GM19372 (cell line): ENCODE data around the gene MATK.

Experiments
- ATAC-seq: cut with Tn5 transposase; IDR thresholded peaks from one replicate; pipeline ENCODE4 v1.9.1; 2021; ENCODE audit warnings: mild to moderate bottlenecking, low read depth, moderate library complexity; ENCODE audit not compliant: unreplicated experiment

The MATK gene, protein sequence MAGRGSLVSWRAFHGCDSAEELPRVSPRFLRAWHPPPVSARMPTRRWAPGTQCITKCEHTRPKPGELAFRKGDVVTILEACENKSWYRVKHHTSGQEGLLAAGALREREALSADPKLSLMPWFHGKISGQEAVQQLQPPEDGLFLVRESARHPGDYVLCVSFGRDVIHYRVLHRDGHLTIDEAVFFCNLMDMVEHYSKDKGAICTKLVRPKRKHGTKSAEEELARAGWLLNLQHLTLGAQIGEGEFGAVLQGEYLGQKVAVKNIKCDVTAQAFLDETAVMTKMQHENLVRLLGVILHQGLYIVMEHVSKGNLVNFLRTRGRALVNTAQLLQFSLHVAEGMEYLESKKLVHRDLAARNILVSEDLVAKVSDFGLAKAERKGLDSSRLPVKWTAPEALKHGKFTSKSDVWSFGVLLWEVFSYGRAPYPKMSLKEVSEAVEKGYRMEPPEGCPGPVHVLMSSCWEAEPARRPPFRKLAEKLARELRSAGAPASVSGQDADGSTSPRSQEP

GRCh38 chr19:3785938-3786824 is at the start of gene MATK:
Gene MATK, minus strand, starts transcription at chr19:3786381. Its CDS starts 1,246 bp downstream, at chr19:3785135.
- ATAC-seq = no peak

- no peak for ATAC-seq
Measured at GRCh38 chr19:3835055-3835435, 48.9 kb upstream of the MATK start.

DNA sequence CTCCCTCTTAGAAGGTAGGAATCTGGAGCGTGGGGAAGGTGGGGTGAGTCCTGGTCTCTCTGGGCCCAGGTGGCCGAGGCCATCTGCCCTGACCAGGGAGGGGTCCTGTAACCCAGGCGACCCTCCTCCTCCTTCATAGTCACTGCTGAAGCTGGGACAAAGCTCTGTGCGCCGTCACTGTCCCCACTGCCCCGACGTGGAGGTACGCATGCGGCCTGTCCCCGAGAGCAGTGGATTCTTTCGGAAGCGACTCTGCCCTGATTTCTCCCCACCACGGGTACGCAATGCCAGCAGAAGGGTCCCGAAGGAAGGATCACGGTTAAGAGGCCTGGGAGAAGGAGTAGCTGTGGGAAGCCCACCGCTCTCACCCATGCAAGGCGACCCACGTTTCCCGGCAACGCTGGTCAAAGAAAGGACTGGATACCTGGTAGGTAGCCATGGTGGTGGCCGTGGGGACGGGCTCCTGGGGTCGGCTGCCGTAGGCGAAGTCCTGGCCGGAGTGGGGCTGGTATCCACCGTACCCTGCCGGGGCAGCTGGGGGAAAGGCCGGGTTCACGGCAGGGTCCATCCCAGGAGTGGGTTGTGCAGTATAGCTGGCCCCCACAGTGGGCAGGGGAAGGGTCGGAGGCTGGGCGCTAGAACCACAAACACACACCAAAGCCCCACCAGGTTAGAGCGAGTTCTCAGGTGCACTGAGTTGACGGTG is 48.3 kb upstream of the MATK start:
- no peak for ATAC-seq

DNA sequence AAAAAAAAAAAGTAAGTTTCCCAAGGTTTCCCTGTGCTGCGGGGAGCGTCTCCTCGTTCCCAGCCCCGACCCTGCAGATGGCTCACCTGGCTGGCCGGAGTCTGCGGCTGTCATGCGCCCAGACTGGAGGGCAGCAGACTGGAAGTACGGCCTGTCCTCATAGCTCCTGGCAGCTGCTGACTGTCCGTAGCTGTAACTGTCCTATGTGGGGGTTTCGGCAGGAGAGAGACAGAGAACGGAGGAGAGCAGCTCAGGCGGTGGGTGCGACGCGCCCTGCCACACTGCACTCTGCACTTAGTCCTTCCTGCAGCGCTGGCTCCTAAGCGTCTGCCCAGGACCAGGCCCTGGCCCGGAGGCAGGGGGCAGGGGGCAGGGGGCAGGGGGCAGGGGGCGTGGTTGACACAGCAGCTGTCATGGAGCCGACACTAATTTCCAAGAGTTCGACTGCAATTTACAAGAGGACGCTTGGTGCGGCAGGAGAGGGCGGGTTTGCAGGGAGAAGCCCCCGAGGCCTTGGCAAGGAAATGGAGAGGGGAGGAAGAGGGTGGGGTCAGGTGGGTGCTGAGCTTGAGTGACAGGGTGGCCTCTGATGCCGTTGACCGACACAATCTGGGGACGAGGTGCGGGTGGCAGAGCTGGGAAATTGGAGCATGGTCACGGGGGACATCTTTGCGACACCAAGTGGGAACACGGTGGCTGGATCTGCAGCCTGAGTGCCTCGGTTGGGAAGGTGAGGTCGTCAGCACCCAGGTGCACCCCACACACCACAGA is 47.6 kb upstream of the MATK start:
- ATAC-seq = no peak

- ATAC-seq = no peak
Measured at GRCh38 chr19:3832001-3832400, 45.8 kb upstream of the MATK start.

GRCh38 chr19:3831601-3832000 is 45.4 kb upstream of the MATK start:
- ATAC-seq = no peak

GRCh38 chr19:3830621-3831589 is 44.7 kb upstream of the MATK start:
- no peak for ATAC-seq

DNA sequence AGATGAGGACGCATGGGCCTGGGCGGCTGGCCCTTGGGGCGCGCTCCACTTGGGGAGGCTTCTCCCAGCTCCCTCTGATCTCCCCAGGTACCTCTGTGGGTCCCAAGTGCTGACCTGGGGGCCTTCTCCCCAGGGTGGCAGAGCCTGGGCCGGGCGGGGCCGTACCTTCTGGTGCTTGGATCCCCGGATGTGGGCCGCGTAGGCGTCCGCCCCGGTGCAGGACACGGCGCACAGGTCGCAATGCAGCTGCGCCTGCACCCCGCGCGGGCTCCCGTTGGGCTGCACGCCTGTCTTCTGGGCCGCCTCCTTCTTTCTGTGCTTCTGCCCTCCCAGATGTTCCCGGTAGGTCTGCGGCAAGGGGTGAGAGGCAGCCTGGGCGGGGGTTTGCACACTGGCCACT is 41.1 kb upstream of the MATK start:
- ATAC-seq = no peak

DNA sequence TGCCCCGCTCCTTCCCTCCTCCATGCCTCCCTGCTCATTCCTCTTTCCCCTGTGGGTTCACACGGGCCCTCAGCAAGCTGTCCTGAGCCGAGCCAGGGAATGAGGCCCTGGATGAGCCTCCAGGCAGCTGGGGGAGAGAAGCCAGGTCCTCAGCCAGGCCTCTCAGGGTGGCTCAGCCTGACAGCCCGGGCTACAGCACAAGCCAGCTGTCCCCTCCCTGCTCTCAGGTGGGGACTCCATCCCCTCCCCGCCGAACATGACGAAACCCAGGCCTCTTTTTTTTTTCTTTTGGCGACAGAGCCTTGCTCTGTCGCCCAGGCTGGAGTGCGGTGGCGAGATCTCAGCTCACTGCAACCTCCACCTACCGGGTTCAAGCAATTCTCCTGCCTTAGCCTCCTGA is 40.0 kb upstream of the MATK start:
- no peak for ATAC-seq

DNA sequence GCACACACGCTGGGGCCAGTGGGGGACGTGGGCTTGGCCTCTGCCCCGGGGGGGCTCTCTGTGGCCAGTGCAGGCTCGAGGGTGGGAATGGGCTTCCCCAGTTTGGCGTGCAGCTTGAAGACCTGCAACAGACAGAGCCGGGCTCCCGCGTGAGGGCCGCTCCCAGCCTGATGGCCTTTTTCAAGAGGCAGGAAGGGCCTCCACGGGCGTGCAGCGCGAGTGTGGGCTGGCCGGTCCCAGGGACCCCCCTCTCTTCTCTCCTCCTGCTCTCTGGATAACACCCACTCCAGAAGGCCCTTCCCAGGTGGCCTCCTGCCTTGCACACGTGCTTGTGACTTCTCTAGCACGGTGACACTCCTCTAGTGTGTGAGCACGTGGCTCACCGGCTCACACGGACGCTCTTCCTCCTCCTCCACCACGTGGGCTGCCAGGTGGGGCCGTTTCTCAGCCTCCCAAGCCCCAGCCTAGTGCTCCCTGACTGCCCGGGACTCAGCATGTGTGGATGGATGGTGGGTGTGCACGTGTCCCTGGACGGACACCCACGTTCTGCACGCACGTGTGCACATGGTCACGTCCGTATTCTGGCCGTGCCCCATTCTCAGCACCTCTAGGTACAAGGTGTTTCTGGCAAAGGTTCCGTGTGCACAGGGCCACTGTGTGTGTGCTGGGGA is 39.2 kb upstream of the MATK start:
- ATAC-seq = no peak

- ATAC-seq = no peak
Measured at GRCh38 chr19:3823350-3823713, 37.2 kb upstream of the MATK start.

- no peak for ATAC-seq
Measured at GRCh38 chr19:3822683-3823349, 36.6 kb upstream of the MATK start.

GRCh38 chr19:3821857-3822364 is 35.7 kb upstream of the MATK start:
- no peak for ATAC-seq

DNA sequence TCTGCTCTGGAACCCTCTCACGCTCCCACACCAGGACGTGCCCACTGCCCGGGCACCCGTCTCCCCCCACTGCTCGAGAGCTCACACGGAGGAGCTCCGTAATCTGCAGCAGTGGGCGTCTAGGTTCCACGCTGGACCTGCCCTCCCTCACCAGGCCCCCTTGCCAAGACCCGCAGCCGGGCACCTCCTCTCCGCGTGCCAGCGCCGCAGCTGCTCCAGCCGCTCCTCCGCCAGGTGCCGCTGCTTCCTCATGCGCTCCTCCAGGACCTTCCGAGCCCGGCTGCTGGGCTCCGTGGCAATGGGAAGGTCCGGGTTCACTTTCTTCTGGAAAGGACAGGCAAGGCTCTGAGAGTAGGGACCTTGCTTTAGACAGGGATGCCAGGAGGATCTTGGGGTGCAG is 35.0 kb upstream of the MATK start:
- ATAC-seq = no peak

DNA sequence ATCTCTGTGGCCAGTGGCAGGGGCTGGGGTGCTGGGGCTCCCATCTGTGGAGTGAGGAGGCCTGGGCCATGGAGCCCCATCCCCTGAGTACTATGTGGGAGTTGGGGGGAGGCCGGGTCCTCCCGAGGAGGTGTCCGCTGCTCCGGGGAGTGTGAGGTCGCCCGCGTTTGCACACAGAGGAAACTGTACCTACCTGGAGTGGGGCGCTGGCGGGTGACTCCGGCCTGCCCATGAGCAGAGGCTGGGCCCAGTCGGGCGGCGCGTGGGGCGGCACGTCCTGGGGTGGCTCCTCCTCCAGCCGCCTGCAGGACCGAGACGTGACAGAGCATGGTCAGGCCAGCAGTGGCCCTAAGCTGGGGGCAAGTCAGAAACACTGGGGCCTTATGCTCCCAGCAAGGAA is 33.8 kb upstream of the MATK start:
- no peak for ATAC-seq

DNA sequence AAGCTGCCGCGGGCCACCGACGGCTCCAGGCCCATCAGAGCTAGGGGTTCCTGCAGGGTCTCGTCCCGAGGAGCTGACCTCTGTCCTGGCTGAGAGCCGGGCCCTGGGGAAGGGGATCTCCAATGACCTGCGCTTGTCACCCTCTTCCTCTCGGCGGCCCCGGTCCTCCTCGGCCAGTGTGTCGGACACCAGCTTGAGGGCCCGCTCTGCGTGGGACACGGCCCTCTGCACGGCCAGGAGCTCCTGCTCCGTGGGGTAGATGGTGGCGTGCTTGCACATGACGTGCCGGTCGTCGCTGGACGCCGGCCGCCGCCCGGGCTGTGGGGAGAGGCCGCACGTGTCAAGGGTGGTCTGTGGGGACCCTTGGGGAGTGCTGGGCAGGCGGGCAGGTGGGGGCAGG is 32.7 kb upstream of the MATK start:
- no peak for ATAC-seq

- ATAC-seq = no peak
Measured at GRCh38 chr19:3818466-3818865, 32.3 kb upstream of the MATK start.

DNA sequence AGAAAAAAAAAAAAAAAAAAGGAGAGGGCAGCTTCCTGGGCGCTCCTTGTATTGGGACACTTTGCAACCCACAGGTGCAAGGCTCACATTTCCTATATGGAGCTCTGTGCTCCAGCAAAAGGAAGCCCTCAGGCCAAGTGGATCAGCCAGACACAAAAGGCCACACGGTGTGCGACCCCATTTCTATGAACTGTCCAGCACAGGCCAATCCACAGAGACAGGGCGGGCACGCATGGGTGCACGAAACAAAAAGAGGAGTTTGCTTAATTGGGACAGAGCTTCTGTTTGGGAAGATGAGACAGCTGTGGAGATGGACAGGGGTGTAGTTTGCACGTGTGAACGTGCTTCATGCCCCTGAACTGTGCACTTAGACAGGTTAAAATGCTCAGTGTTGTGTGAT is 31.6 kb upstream of the MATK start:
- ATAC-seq = no peak
